Nephron progenitor cell (in vitro differentiated cells): ENCODE data around the gene IARS2.

Experiments
- DNase-seq: peaks from one replicate; pipeline ENCODE4 v3.0.0; 2021
- H3K27ac Mint-ChIP-seq: 2 replicates; pipeline ENCODE4 v1.8.0; 2021; ENCODE audit warnings: mild to moderate bottlenecking, moderate library complexity, mixed read lengths
- H3K27me3 Mint-ChIP-seq: 2 replicates; pipeline ENCODE4 v1.8.0; 2021; ENCODE audit warnings: mild to moderate bottlenecking, low read depth, mixed read lengths; ENCODE audit not compliant: poor library complexity
- H3K36me3 Mint-ChIP-seq: 2 replicates; pipeline ENCODE4 v1.8.0; 2021; ENCODE audit warnings: low read depth, mixed read lengths
- H3K4me1 Mint-ChIP-seq: 2 replicates; pipeline ENCODE4 v1.8.0; 2021; ENCODE audit warnings: mixed read lengths
- H3K4me3 Mint-ChIP-seq: 2 replicates; pipeline ENCODE4 v1.8.0; 2021; ENCODE audit warnings: mild to moderate bottlenecking, moderate library complexity, mixed read lengths
- H3K9me3 Mint-ChIP-seq: 2 replicates; pipeline ENCODE4 v1.8.0; 2021; ENCODE audit warnings: mild to moderate bottlenecking, moderate library complexity, mixed read lengths
- CTCF ChIP-seq: fragments of 200-600 bp; sonication (generic); IDR thresholded peaks from 2 replicates; pipeline ENCODE4 v1.5.0; 2021; ENCODE audit warnings: antibody characterized with exemption

IARS2 gene

GRCh38 chr1:220188538-220188937, 94.6 kb downstream of the IARS2 start:
- no peaks in the 10 kb centered on the region for H3K4me1 Mint-ChIP-seq
- DNase-seq = no peak
- H3K9me3 Mint-ChIP-seq = no peaks in the 10 kb centered on the region
- peaks cover 44% of the 10 kb centered on the region for H3K36me3 Mint-ChIP-seq
- no peaks in the 10 kb centered on the region for H3K27me3 Mint-ChIP-seq
- no peak overlapping the region for H3K4me3 Mint-ChIP-seq
- no peak for TF ChIP-seq CTCF
- no peak overlapping the region for H3K27ac Mint-ChIP-seq

- Mint-ChIP-seq H3K36me3 (peaks cover 57% of the 10 kb centered on the region), H3K9me3 (no peaks in the 10 kb centered on the region), H3K4me3 (no peak overlapping the region), H3K27me3 (no peaks in the 10 kb centered on the region), H3K4me1 (no peaks in the 10 kb centered on the region), H3K27ac (no peak overlapping the region)
- DNase-seq = no peak
- TF ChIP-seq CTCF = peak; percentile 36
Measured at GRCh38 chr1:220189750-220190347, 95.9 kb downstream of the IARS2 start.

- TF ChIP-seq CTCF = no peak
- Mint-ChIP-seq H3K36me3 (peaks cover 45% of the 10 kb centered on the region), H3K9me3 (no peaks in the 10 kb centered on the region), H3K4me3 (no peak overlapping the region), H3K27ac (no peak overlapping the region), H3K4me1 (no peaks in the 10 kb centered on the region), H3K27me3 (no peaks in the 10 kb centered on the region)
- no peak for DNase-seq
Measured at GRCh38 chr1:220195701-220196100, 101.8 kb downstream of the IARS2 start.
